ENCODE measurements around the gene LRCH4.
A peak's percentile ranks its signal among the peaks of the same experiment; 100 is the strongest.
"Not testable (repeated sequence)": the region's sequence is repeated elsewhere in the genome, so short reads cannot be mapped to it uniquely, and the experiment has no call there.

The LRCH4 gene

GRCh38 chr7:100546129-100546925 is 39.6 kb downstream of the LRCH4 start:
- Histone ChIP-seq H3K27ac (peak overlapping the region; percentile 68 to 95), H3K4me3 (no peak overlapping the region)
- TF ChIP-seq CTCF (IDR thresholded peaks at IDR 0.05), result no peak
- DNase-seq (ENCODE audit: low spot score), result no peak

DNA sequence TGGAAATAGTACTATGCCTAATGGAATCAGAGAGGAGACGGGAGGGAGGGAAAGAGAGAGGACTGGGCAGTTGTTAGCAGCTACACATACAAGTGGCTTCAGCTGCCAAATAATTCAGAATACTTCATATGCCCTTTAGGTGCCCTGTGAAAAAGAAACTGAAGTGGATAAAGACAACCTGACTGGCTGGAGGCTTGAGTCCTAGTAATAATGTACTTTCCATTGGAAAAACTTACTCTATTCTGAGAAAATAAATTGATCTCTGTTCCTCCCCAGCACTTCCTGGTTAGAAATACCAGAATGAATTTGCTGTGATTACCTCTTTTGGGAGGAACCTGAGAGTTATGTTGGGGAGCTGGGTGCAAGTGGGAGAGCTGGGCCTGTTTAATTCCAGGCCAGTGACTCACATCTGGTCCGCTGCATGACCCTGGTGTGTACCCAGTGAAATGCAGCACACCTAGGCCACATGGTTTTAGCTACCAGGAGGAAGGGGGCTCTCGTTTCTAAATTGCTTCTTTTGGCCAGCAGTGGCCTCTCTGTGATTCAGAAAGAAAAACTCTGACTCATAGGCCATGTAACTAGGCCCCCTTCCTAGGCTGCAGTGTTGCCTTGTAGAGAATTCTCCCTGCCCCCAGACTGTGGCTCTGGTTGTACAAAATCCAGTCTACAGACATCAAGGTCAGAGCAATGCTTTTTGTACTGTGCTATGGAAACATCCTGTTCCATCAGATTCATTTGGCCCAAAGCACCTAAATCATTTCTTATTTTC is 40.4 kb downstream of the LRCH4 start:
- no peak for TF ChIP-seq CTCF (IDR thresholded peaks at IDR 0.05)
- Histone ChIP-seq H3K4me3 (peak overlapping the region; percentile 26), H3K27ac (peak overlapping the region; percentile 68 to 95)
- DNase-seq (ENCODE audit: low spot score), result peak; percentile 86

GRCh38 chr7:100544967-100545359 is 41.0 kb downstream of the LRCH4 start:
- no peak for TF ChIP-seq CTCF (IDR thresholded peaks at IDR 0.05)
- DNase-seq (ENCODE audit: low spot score), result no peak

DNA sequence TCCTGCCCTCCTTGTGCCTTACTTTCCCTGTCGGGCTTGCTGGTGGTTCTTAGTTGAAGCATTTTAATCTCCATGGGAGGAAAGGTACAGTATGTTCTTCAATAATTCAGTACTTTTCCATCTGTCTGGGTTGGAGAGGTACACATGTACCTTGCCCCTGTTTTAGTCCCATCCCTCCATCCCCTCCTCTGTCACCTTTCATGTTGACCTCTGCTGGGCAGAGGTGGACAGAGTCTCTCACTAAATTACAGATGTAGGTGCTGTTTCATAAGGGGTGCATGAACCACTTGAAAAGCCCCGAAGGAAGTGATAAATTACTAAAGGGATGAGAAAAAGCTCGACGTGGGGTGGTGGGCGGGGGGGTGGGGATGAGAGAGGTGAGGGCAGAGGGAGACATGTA is 41.5 kb downstream of the LRCH4 start:
- no peak for TF ChIP-seq CTCF (IDR thresholded peaks at IDR 0.05)
- DNase-seq (ENCODE audit: low spot score), result no peak
- H3K4me3 ChIP-seq, result no peak overlapping the region
- H3K27ac ChIP-seq, result peak overlapping the region; percentile 68 to 95

More at GRCh38 chr7:100544967-100545359, 41.0 kb downstream of the LRCH4 start:
- Histone ChIP-seq H3K4me3 (peak overlapping the region; percentile 26), H3K27ac (peak overlapping the region; percentile 68 to 95)

DNA sequence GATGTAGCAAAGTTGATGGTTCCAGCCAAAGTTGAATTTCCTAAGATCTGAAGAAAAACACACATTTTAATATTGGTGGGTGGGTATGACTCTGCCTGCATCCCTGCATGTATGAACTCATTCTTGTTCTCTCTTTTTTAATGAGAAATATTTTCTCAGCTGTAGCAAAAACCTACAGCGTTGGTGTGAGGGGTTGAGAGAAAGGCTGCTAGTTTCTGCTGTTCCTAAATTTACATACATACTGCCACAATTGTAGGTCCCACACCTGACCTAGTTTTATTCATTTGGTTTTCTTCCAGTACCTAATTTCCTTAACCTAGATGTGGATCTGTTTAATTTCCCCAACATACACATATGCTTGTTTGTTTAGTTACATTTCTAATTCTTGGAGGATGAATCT is 42.3 kb downstream of the LRCH4 start:
- no peak for DNase-seq (ENCODE audit: low spot score)
- no peak for TF ChIP-seq CTCF (IDR thresholded peaks at IDR 0.05)
- H3K4me3 ChIP-seq, result no peak overlapping the region
- H3K27ac ChIP-seq, result peak overlapping the region in 1 of 2 donors; percentile 95

- not testable (repeated sequence) for H3K4me3 ChIP-seq, H3K27ac ChIP-seq
Measured at GRCh38 chr7:100541309-100541708, 44.6 kb downstream of the LRCH4 start.

GRCh38 chr7:100540073-100540723 is 45.7 kb downstream of the LRCH4 start:
- H3K4me3 ChIP-seq, result peak overlapping the region; percentile 98
- no peak overlapping the region for H3K27ac ChIP-seq
- no peak for DNase-seq (ENCODE audit: low spot score)
- TF ChIP-seq CTCF (IDR thresholded peaks at IDR 0.05), result no peak

More at GRCh38 chr7:100541309-100541708, 44.6 kb downstream of the LRCH4 start:
- DNase-seq (ENCODE audit: low spot score), result not testable (repeated sequence)

All from coronary artery (tissue), 2 donors.